Suppressor macrophage (primary cell): ENCODE measurements around the gene RBP5.

Experiments used
- DNase-seq, 4 experiments: peaks; one replicate each; pipeline ENCODE4 v3.0.0-alpha.2; 2020 to 2022
- total RNA-seq, 17 experiments: gene quantifications; one replicate each; lab custom pipeline; 2026; ENCODE audit warnings: mixed read lengths in 6 of 17, inconsistent platforms in 3 of 17; lab: John Stamatoyannopoulos, UW

RBP5 gene, protein sequence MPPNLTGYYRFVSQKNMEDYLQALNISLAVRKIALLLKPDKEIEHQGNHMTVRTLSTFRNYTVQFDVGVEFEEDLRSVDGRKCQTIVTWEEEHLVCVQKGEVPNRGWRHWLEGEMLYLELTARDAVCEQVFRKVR
- 0 to 0.77 (median 0) reads per million in 17 experiments for total RNA-seq

- no peak for DNase-seq
Measured at GRCh38 chr12:7128681-7129286, at the start of gene RBP5. TSS of gene RBP5 (minus strand) at chr12:7128889. CDS start at chr12:7128775, 114 bp downstream.

GRCh38 chr12:7178481-7178880 lies 49.8 kb upstream of the RBP5 start:
- no peak for DNase-seq

GRCh38 chr12:7176595-7176994 lies 47.9 kb upstream of the RBP5 start:
- DNase-seq: no peak

GRCh38 chr12:7175493-7175892 lies 46.8 kb upstream of the RBP5 start:
- no peak for DNase-seq

GRCh38 chr12:7171854-7172253 lies 43.2 kb upstream of the RBP5 start:
- DNase-seq: no peak

DNA sequence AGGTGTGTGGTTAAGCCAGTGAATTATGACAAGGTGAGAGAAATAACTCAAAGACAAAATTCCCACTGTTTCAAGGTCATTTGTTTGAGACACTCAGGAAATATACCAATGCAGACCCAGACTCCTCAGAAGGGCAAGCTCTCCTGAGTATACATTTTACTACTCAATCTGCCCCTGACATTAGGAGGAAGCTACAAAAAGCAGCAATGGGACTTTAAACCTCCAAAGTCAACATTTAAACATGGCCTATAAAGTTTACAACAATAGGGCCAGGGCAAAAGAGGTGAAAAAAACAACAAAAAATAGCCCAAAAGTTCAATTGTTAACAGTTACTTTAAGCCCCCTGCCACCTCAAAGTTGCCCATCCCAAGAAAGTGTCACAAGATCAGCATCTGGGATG lies 41.3 kb upstream of the RBP5 start:
- DNase-seq: no peak

DNA sequence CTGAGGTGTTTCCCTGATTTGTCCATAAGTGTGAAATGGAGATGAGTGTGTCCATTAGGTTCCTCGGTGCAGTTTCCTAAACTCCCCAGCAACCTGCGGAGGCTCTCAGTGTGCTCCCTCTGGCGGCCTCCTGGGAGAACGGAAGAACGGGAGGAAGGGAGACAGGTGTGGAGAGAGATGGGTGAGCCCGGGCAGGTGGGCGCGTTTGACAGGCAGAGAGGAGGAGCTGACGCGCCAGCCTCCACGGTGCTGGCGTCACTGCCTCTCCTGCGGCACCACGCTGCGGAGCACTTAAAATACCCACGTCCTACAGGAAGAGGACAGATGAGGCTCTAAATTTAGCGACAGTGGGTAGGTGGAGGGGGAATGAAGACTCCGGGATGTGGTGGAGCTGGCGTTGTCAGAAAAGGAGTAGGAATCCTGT lies 34.0 kb upstream of the RBP5 start:
- DNase-seq: peak in 3 of 4 experiments; percentile 6 to 19 (median 13)

GRCh38 chr12:7161811-7162210 lies 33.1 kb upstream of the RBP5 start:
- no peak for DNase-seq

DNA sequence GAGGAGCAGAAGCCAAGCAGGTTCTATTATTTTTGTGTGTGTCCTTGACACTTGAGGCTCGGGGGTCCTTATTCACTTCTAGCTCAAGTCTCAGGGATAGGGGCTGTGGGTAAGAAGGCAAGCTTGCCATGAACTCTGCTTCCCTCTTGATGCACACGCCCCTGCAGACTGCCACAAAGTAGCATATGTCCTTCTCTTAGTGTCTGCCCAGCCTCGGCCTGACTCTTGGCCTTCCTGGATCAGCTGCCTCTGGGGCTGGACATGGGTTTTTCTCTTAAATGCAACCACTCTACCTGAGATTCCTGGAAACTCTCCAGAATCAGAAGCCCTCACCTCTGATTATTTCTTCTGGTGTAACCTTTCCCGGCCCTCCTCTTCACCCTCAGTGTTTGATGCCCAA lies 32.6 kb upstream of the RBP5 start:
- no peak for DNase-seq

GRCh38 chr12:7160183-7160582 lies 31.5 kb upstream of the RBP5 start:
- DNase-seq: no peak

DNA sequence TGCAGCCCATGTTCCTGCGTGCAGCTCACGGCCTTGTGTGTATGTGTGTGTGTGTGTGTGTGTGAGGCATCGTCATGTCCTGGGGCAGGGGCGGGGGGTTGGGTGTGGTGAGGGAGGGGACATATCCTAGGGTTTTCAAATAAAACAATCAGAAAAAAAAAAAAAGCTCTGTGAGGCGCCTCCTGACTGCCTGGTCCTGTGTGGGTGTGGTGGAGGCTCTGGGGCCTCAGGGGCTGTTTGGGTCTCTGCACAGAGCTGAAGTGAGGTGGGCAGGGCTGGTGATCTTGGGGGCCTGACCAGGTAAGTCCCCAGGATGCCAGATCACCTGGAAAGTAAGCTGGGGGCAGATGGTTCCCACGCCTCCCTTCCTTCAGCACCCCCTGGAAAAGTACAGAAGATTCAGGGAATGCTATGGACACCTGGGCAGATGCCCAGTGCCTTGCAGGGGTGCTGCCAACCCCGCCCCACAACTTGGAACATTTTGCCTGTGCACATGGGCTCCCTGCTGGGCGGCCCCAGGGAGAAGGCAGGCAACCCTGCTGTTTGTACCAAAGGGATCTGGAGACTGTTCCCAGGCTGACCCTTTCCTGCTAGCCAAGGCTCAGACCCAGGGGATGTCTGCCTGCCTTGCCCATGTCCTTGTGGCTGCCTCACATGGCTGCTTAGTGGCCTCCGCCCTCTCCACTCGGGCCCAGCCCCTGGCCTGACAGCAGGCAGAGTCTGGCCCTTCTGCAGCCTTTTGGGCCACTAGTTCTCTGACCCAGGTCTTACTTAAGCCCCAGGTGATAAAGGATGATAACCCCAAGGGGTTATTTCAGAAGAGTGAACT lies 30.3 kb upstream of the RBP5 start:
- DNase-seq: no peak

DNA sequence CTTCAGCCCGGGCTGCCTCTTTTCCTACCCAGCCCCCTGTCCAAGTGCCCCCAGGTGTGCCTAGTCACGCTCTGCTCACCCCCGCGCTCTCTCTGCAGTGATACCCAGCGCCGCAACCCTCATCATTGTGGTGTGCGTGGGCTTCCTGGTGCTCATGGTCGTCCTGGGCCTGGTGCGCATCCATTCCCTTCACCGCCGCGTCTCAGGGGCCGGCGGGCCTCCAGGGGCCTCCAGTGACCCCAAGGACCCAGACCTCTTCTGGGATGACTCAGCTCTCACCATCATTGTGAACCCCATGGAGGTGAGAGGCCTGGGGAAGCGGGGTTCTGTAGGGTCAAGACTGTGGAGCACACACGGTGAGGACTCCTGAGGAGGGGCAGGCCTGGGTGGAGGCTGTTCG lies 28.7 kb upstream of the RBP5 start:
- no peak for DNase-seq

GRCh38 chr12:7156259-7157197 lies 27.8 kb upstream of the RBP5 start:
- no peak for DNase-seq

GRCh38 chr12:7155471-7156034 lies 26.9 kb upstream of the RBP5 start:
- DNase-seq: no peak

DNA sequence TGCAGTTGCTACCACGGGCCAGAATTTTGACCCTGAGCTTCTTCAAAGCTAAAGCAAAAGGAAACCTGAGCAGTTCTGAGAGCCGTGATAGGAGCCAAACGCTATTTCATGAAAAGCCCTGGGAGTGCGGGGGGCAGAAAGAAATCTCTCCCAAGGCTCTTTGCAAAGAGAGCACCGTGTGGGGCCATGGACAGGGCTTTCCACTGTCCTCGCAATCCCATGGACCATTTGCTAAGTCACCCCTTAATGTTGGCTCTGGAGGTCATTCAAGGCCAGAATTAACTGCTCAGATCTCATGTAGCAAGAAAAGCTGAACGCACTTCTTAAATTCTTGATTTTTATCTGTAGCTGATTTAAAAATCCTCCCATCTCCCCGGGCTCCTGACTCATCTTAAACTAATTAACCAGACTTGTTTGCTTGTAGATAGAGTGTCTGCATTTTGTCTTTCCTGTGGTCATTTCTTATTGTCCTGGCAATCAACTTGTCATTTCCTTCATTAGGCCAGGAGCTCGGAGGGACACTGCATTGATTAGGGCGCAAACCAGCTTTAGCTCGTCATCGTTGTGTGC lies 26.3 kb upstream of the RBP5 start:
- no peak for DNase-seq

- DNase-seq: no peak
Measured at GRCh38 chr12:7154042-7154441, 25.4 kb upstream of the RBP5 start.

DNA sequence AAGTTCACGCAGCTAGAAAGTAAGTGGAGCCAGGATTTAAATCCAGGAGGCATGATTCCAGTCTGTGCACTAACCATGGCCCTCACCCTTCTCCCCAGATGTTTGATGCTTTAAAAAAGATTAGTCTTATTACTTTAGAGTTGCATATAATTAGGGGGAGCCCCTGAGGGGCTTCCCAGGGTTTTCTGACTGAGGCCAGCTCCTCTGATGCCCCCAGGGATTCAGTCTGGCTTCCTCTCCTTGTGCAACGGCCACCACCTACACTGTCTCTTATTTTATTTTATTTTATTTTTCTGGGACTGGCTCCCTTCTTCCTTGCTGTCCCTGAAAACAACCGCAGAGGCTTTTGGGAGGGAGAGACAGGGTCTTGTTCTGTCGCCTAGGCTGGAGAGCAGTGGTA lies 24.1 kb upstream of the RBP5 start:
- DNase-seq: no peak

- DNase-seq: no peak
Measured at GRCh38 chr12:7151532-7151931, 22.8 kb upstream of the RBP5 start.

- DNase-seq: no peak
Measured at GRCh38 chr12:7150841-7151240, 22.2 kb upstream of the RBP5 start.

GRCh38 chr12:7150356-7150755 lies 21.7 kb upstream of the RBP5 start:
- DNase-seq: no peak

DNA sequence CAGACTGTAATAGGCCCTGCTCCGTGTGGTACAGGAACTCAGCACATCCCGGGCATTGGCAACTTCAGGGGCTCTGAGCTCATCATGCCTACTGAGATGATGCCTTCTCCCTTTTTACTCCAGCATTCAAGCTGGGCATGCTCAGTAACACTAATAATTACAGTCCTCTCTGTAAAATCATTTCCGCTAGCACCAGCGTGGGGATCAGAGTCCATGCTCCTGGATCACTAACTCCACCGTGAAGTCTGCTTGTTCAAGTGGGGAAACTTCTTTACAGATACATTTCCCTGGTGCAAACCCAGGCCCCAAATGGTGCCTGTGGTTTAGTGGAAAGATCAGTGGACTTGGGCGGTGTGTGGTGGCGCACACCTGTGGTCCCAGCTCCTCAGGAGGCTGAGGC lies 18.2 kb upstream of the RBP5 start:
- no peak for DNase-seq

GRCh38 chr12:7146228-7146627 lies 17.5 kb upstream of the RBP5 start:
- no peak for DNase-seq
